DMS53 (cell line): ENCODE data around the gene PKNOX1.
"Not testable (repeated sequence)": the region's sequence is repeated elsewhere in the genome, so short reads cannot be mapped to it uniquely, and the experiment has no call there.

Source experiments
- DNase-seq: peaks from one replicate; lab custom pipeline; 2025; lab: John Stamatoyannopoulos, UW

PKNOX1 gene, protein sequence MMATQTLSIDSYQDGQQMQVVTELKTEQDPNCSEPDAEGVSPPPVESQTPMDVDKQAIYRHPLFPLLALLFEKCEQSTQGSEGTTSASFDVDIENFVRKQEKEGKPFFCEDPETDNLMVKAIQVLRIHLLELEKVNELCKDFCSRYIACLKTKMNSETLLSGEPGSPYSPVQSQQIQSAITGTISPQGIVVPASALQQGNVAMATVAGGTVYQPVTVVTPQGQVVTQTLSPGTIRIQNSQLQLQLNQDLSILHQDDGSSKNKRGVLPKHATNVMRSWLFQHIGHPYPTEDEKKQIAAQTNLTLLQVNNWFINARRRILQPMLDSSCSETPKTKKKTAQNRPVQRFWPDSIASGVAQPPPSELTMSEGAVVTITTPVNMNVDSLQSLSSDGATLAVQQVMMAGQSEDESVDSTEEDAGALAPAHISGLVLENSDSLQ

DNA sequence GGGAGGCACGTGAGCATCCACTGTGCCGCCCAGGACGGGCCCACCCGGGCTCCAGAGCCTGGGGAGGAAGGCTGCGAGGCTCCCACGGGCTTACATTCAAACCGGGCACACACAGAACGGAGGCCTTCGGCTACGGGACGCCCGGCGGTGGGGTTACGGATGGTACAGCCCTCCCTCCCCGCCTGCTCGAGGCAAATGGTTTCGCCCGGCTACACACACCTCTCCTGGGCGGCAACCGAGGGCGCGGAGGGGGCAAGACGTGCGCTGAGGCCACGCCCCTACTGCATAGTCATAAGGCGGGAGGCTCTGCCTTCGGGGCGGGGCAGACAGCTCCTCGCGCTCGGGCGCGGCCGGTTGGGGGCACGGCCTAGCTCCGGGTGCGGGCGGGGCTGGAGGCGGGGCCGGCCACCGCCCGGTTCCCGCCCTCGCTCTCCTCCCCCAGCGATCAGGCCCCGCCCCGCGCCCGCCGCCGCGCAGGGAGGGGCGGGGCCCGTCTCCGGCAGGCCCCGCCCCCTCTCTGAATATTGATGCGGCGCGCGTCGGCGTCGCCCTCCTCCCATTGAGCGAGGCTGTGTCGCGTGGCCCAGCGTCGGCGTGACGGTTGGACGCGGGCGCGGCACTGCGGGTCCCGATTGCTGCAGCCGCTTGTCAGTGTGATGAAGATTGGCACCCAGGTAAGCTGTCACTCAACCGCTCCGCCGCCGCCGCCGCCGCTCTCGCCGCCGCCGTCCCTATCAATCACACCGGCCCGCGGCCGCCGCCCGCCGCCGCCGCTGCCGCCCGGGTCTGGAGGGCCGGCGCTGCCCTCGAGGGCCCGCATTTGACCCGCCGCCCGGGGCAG is at the start of gene PKNOX1:
Gene PKNOX1 (plus strand): TSS at position 572 of the 841 bp plus-strand sequence. CDS start 29,820 bp downstream, outside the sequence.
- peak; percentile 99 for DNase-seq

GRCh38 chr21:42925114-42925926 is 49.0 kb upstream of the PKNOX1 start, which contains the start of gene ERVH48-1:
TSS of gene ERVH48-1 (minus strand) at chr21:42925630. CDS start at chr21:42919006, 6,624 bp downstream.
- DNase-seq: no peak

DNA sequence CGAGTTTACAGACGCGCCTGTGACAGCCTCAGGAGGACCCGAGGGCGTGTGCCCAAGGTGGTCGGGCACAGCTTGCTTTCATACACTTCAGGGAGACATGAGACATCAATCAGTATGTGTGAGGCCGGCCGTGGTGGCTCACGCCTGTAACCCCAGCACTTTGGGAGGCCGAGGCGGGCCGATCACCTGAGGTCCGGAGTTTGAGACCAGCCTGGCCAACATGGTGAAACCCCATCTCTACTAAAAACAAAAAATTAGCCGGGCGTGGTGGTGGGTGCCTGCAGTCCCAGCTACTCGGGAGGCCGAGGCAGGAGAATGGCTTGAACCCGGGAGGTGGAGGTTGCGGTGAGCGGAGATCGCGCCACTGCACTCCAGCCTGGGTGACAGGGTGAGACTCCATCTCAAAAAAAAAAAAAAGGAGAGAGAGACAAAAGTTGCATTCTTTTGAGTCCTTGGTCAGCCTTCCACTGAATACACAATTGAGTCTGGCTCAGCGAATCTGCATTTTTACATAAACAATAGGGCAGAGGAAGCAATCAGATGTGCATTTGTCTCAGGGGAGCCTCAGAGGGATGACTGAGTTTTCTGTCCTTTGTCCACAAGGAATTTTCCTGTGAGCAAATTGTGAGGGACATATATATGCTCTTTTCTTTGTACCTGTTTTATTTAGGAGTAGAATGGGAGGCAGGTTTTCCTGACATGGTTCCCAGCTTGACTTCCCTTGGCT is 46.7 kb upstream of the PKNOX1 start:
- DNase-seq: not testable (repeated sequence)

GRCh38 chr21:42929969-42930368 is 44.4 kb upstream of the PKNOX1 start:
- no peak for DNase-seq

GRCh38 chr21:42931560-42932235 is 42.7 kb upstream of the PKNOX1 start:
- DNase-seq: no peak

GRCh38 chr21:42932378-42933136 is 41.8 kb upstream of the PKNOX1 start:
- not testable (repeated sequence) for DNase-seq

- peak; percentile 69 for DNase-seq
Measured at GRCh38 chr21:42933137-42933970, 41.0 kb upstream of the PKNOX1 start.

DNA sequence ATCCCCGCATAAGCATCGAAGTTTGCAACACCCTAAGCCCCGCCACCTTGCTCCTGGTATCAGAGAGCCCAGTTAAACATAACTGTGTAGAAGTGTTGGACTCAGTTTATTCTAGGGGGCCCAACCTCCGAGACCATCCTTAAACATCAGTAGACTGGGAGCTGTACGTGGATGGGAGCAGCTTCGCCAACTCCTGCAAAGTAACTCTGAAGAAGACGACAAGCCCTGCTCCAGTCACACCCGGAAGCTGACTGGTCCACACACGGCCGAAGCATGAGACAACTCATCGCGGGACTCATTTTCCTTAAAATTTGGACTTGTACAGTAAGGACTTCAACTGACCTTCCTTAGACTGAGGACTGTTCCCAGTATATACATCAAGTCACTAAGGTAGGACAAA is 40.4 kb upstream of the PKNOX1 start:
- DNase-seq: not testable (repeated sequence)

- DNase-seq: not testable (repeated sequence)
Measured at GRCh38 chr21:42936360-42936759, 38.0 kb upstream of the PKNOX1 start.

- DNase-seq: not testable (repeated sequence)
Measured at GRCh38 chr21:42937034-42937940, 37.1 kb upstream of the PKNOX1 start.

DNA sequence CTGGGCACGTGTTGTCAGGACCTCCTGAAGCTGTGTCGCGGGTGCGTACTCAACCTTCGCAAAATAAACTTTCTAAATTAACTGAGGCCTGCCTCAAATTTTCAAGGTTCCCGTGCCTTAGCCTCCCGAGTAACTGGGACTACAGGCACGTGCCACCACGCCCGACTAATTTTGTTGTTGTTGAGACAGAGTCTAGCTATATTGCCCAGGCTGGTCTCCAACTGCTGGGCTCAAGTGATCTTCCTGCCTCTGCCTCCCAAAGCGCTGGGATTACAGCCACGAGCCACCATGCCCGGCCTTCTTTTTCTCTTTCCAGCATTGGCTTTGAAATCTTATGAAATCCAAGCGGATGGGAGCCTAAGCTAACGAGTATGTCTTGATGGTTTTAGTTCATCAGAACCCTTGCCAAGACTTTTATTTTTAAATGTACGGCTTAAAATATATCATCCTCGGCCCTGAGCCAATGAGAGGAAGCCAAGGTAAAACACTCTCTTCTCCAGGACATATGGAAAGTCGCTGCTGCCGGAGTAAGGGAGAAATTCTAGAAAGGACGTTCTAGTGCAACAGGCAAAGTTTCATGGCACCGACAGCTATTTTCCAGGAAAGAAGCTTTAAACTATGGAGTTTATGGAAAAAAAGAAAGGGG is 36.3 kb upstream of the PKNOX1 start:
- no peak for DNase-seq

DNA sequence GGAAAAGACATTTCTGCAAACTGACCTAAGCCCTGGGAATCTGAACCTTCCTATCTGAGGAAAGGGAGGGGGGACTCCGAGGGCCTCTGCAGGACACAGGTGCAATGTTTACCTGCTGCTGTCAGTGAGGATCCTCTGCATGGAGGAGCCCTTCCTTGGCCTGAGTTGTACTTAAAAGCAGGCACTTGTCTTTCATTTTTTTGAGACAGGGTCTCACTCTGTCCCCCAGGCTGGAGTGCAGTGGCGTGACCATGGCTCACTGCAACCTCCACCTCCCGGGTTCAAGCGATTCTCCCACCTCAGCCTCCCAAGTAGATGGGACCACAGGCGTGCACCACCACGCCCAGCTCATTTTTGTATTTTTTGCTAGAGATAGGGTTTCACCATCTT is 35.8 kb upstream of the PKNOX1 start:
- not testable (repeated sequence) for DNase-seq

- DNase-seq: no peak
Measured at GRCh38 chr21:42939582-42940413, 34.6 kb upstream of the PKNOX1 start.

DNA sequence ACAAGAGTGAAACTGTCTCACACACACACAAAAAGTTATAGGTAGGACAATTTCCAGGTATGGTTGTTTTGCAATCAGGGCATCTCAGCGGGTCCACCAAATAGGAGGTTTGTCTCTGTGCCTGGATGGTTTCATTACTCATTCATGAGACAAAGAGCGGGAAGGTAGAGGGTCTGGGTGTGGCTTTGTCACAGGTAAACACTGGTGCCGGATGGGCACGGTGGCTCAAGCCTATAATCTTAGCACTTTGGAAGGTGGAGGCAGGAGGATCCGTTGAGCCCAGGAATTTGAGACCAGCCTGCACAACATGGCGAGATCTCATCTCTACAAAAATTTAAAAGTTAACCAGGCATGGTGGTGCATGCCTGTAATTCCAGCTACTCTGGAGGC is 32.7 kb upstream of the PKNOX1 start:
- peak; percentile 10 for DNase-seq

DNA sequence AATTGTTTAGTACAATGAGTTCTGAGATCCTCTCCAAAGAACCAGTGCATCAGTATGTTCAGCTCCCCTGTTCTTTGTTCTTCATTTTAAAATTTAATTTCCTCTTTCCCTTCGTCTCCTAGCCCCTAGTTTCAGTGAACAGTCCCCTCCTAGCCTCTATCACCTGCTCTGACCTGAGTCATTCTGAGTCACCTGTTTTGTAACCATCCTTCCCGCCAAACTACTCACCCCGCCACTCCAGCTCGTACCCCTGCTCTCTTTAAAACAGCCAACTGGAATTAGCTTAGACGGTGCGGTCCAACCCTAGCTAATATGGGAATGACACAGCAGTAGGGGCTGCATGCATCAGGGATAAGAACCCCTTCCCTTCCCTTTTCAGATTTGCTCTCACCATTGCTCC is 32.1 kb upstream of the PKNOX1 start:
- peak; percentile 12 for DNase-seq

- not testable (repeated sequence) for DNase-seq
Measured at GRCh38 chr21:42949094-42949755, 25.1 kb upstream of the PKNOX1 start.
